GM12864 (cell line): ENCODE measurements around the gene AFP.

Source experiments
- DNase-seq: peaks from one replicate; pipeline ENCODE4 v3.0.0-alpha.2; 2011; ENCODE audit warnings: low read depth
- H3K4me3 ChIP-seq: 2 replicates; pipeline ENCODE4 v1.5.1; 2011; ENCODE audit warnings: mild to moderate bottlenecking, low read depth, low read length, control low read depth
- CTCF ChIP-seq: IDR thresholded peaks from 2 replicates; pipeline ENCODE4 v1.5.1; 2011; ENCODE audit warnings: low read depth, mild to moderate bottlenecking, moderate library complexity, low read length, control low read depth, inconsistent platforms; ENCODE audit errors: missing control alignments

Gene AFP

GRCh38 chr4:73407227-73407673 lies 28.8 kb upstream of the AFP start:
- DNase-seq = no peak
- H3K4me3 ChIP-seq = no peak overlapping the region
- no peak for TF ChIP-seq CTCF

- no peak overlapping the region for H3K4me3 ChIP-seq
- no peak for TF ChIP-seq CTCF
- no peak for DNase-seq
Observed at GRCh38 chr4:73408181-73408867, 27.7 kb upstream of the AFP start.

GRCh38 chr4:73409012-73409862 lies 26.8 kb upstream of the AFP start:
- TF ChIP-seq CTCF = no peak
- DNase-seq = no peak
- H3K4me3 ChIP-seq = no peak overlapping the region

GRCh38 chr4:73409978-73410548 lies 26.0 kb upstream of the AFP start:
- TF ChIP-seq CTCF = no peak
- H3K4me3 ChIP-seq = no peak overlapping the region
- DNase-seq = no peak

- no peak for DNase-seq
- no peak for TF ChIP-seq CTCF
- H3K4me3 ChIP-seq = no peak overlapping the region
Observed at GRCh38 chr4:73410916-73411730, 24.9 kb upstream of the AFP start.

GRCh38 chr4:73411731-73412414 lies 24.1 kb upstream of the AFP start:
- no peak for DNase-seq
- H3K4me3 ChIP-seq = no peak overlapping the region
- no peak for TF ChIP-seq CTCF
